NCI-H1105 (cell line): ENCODE data around the gene CR1.
"Not testable (repeated sequence)": the region's sequence is repeated elsewhere in the genome, so short reads cannot be mapped to it uniquely, and the experiment has no call there.

Source experiments
- DNase-seq: peaks from one replicate; lab custom pipeline; 2025; lab: John Stamatoyannopoulos, UW

CR1 gene

DNA sequence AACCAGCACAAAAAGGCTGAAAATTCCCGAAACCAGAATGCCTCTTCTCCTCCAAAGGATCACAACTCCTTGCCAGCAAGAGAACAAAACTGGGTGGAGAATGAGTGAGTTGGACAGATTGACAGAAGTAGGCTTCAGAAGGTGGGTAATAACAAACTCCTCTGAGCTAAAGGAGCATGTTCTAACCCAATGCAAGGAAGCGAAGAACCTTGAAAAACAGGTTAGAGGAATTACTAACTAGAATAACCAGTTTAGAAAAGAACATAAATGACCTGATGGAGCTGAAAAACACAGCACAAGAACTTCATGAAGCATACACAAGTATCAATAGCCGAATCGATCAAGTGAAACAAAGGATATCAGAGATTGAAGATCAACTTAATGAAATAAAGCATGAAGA, 93.5 kb downstream of the CR1 start:
- not testable (repeated sequence) for DNase-seq

- not testable (repeated sequence) for DNase-seq
These were observed 95.2 kb downstream of the CR1 start for GRCh38 chr1:207591205-207591604.

GRCh38 chr1:207594095-207594494, 98.1 kb downstream of the CR1 start:
- DNase-seq = not testable (repeated sequence)

DNA sequence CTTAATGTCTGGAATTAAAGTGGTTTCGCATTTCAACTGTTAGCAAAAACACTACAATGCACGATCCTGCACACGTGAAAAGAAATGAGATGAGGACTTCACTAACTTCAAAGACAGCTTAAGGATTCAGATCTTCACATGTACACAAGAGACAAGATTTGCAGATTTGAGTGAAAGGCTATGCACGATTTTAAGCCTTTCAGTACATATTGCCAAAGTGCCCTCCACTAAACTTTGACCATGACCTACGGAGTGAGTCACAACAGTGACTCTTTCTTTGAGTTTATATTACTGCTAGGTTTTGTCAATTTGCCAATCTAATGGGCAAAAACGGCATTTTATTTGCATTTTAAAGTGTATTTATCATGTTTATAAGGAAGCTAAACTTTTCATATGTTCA, 107.8 kb downstream of the CR1 start:
- no peak for DNase-seq

GRCh38 chr1:207605444-207606361, 109.7 kb downstream of the CR1 start:
- DNase-seq = no peak

- DNase-seq = no peak
These were observed 110.4 kb downstream of the CR1 start for GRCh38 chr1:207606362-207606755.

DNA sequence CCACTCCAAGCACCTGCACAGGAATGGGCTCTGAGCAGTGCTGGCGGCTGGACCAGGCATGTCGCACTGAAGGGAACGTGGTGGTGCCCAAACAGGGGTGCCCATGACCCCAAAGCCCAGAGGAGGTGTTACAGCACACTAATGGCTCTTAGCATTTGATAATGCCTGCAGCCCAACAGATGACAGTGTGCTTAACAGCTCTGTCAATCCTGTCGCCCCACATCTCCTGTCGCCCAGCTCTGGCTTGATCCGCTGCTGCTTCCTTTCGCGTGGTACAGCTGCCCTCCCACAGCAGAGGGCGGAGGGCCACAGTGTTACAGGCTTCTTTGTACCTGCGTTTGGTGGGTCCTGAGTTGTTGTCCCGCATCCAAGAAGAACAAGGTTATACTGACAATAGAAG, 116.8 kb downstream of the CR1 start:
- no peak for DNase-seq

GRCh38 chr1:207619871-207620542, 124.0 kb downstream of the CR1 start:
- peak; percentile 11 for DNase-seq

- DNase-seq = no peak
These were observed 124.6 kb downstream of the CR1 start for GRCh38 chr1:207620543-207620893.

DNA sequence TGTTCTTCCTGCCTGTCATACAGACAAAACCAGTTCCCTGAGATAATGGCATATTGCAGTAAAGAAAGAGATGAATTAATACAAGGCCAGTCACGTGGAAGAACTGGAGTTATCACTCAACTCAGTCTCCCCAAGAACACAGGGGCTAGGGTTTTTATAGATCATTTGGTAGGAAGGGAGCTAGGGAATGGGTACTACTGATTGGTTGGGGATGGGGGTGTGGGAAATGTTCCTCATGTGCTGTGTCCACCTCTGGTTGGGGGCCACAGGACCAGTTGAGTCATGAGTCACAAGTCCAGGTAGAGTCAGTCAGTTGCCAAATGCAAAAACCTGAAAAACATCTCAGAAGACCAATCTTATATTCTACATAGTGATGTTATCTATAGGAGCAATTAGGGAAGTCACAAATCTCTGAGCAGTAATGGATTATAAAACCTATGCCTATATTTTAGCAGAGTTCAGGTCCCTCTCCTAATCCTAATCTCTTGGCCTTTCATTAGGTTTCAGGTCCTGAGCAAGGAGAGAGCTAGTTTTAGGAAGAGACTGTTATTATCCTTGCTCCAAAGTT, 129.6 kb downstream of the CR1 start:
- not testable (repeated sequence) for DNase-seq

DNA sequence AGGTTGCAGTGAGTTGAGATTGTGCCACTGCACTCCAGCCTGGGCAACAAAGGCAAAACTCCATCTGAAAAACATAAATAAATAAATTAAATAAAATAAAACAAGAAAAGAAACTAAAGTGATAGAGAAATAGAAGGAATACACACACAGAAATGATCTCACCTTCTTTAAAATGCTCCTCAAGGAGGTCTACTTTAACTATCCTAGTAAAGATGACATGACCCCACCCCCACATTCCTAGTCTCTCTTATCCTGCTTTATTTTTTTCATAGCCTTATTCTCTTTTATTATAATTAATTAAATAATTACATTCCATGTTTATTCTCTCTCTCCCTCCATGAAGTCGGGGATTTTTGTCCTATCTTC, 131.0 kb downstream of the CR1 start:
- no peak for DNase-seq

DNA sequence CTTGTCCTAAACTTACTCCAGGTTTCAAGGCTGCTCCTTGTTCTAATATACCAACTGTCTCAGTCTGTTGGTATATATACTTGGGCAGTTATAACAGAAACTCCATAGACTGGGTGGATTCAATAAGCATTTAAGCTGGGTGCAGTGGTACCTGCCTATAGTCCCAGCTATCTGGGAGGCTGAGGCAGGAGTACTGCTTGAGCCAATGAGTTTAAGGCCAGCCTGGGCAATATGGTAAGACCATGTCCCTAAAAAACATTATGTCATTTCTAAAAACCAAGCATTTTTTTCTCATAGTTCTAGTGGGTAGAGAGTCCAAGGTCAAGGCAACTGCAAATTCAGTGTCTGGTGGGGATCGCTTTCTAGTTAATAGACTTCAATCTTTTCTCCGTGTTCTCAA, 131.5 kb downstream of the CR1 start:
- DNase-seq = no peak

- DNase-seq = no peak
These were observed 132.8 kb downstream of the CR1 start for GRCh38 chr1:207628776-207629175.

- DNase-seq = no peak
These were observed 135.2 kb downstream of the CR1 start for GRCh38 chr1:207631137-207631536.

- no peak for DNase-seq
These were observed 137.3 kb downstream of the CR1 start for GRCh38 chr1:207633226-207633625.

- DNase-seq = not testable (repeated sequence)
These were observed 137.8 kb downstream of the CR1 start for GRCh38 chr1:207633699-207634289.

GRCh38 chr1:207634293-207634692, 138.3 kb downstream of the CR1 start:
- not testable (repeated sequence) for DNase-seq

- not testable (repeated sequence) for DNase-seq
These were observed 139.7 kb downstream of the CR1 start for GRCh38 chr1:207635569-207636186.

DNA sequence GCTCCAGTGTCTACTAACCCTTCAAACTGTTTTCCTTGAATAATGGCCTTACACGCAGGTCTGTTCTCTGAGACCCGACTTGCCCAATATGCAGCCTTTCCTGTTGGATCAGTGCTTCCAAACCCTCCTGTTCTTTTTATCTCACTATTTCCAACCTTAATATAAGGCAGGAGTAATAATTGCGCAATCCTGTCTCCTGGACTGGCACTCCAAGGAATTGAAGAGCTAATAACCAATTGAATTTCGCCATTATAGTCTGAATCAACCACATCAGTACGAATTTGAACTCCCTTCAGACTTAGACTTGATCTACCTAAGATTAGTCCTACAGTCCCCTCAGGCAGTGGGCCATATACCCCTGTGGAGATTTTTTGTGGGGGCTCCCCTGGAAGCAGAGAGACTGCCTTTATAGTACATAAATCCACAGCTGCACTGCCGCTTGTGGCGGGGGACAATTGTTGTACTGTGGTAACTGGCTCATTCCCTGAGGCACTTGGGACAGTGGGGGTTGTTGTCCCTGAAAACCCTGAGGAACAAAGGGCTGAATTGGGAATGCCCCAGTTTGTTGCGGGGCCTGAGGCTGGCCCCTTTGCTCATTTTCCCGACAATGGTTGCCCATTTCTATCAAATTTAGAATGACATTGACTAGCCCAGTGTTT, 142.7 kb downstream of the CR1 start:
- DNase-seq = not testable (repeated sequence)

GRCh38 chr1:207639362-207639761, 143.4 kb downstream of the CR1 start:
- not testable (repeated sequence) for DNase-seq

DNA sequence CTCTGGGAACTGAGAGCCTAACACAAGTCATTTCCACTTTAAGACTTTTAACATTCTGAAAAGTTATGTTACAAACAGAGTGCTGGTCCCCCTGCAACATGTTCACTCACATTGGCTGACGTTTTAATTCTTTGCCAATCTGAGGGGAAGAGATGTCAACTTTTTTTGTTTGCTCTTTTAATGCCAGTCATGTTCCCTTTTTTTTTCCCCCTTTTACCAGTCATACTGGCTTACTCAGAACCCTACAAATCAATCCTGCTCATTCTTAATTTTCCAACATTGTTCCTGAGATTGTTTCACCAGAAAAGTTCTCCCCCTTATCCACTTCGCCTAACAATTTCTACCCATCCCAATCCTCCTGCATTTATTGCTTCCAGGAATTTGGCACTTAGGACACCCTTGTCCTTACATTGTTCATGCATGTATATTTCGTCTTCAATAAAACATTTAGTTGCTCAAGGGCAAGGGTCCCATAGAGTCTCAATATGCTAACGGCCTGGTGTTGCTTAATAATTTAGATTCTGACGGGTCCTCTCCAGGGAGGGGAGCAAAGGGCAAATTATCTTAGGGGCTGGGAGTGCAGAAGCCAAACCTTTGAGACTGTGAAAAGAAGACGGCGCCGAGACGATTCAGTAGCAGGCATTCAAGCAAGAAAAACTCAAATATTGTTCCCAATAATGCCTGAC, 148.4 kb downstream of the CR1 start:
- no peak for DNase-seq
